ENCODE results near the gene DMRT2. TPM values are rescaled to one million over a fixed set of nuclear protein-coding genes. Genes with fewer than 3 reads are reported as not detected.

Gene DMRT2
- total and polyA plus RNA-seq, 4 donors = 1.7 to 3.9 (median 2.6) TPM

GRCh38 chr9:1014640-1015039 lies 35.5 kb upstream of the DMRT2 start:
- no CpG with 5 or more reads among the region's 2 CpGs for WGBS (ENCODE audit: insufficient coverage)
- no peak overlapping the region for H3K4me3 ChIP-seq (ENCODE audit: low read depth, low read length)
- no peaks in the 10 kb centered on the region for H3K36me3 ChIP-seq (ENCODE audit: control insufficient read depth, insufficient read depth, low read length)
- DNase-seq (ENCODE audit: low read depth in 4 of 6, low spot score in 6 of 6) = no peak
- no peaks in the 10 kb centered on the region for H3K9me3 ChIP-seq (ENCODE audit: control insufficient read depth, insufficient read depth, low read length)
- no peaks in the 10 kb centered on the region for H3K4me1 ChIP-seq (ENCODE audit: control insufficient read depth, insufficient read depth, low read length)
- no peaks in the 10 kb centered on the region for H3K27me3 ChIP-seq (ENCODE audit: control insufficient read depth, insufficient read depth, low read length)
- no peak overlapping the region for H3K27ac ChIP-seq (ENCODE audit: low read depth, low read length)

DNA sequence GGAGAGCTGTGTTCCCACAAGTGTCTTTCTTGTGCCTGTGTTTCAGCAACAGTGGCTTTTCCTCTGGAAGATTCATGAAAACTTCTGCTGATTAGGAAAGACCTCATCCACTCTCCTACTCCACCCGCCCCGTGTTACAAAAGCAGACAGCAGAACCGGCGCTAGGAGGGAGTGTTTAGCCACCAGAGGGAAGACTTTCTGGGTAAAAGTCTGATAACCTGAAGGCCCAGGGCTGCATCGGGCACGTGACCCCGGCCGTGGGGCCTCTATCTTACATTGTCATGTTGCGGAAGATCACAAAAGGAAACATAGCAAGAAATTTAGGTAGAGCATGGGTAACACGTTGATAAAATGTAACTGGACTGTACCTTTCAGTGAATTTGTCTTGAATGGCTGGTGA lies 32.0 kb upstream of the DMRT2 start:
- DNase-seq (ENCODE audit: low read depth in 4 of 6, low spot score in 6 of 6) = peak in 1 of 6 donors; percentile 5
- H3K36me3 ChIP-seq (ENCODE audit: control insufficient read depth, insufficient read depth, low read length) = no peaks in the 10 kb centered on the region
- H3K4me1 ChIP-seq (ENCODE audit: control insufficient read depth, insufficient read depth, low read length) = no peaks in the 10 kb centered on the region
- H3K4me3 ChIP-seq (ENCODE audit: low read depth, low read length) = no peak overlapping the region
- 33% methylated on average over 7 of the region's 10 CpGs for WGBS (ENCODE audit: insufficient coverage)
- no peaks in the 10 kb centered on the region for H3K27me3 ChIP-seq (ENCODE audit: control insufficient read depth, insufficient read depth, low read length)
- no peak overlapping the region for H3K27ac ChIP-seq (ENCODE audit: low read depth, low read length)
- H3K9me3 ChIP-seq (ENCODE audit: control insufficient read depth, insufficient read depth, low read length) = peaks cover 8% of the 10 kb centered on the region

DNA sequence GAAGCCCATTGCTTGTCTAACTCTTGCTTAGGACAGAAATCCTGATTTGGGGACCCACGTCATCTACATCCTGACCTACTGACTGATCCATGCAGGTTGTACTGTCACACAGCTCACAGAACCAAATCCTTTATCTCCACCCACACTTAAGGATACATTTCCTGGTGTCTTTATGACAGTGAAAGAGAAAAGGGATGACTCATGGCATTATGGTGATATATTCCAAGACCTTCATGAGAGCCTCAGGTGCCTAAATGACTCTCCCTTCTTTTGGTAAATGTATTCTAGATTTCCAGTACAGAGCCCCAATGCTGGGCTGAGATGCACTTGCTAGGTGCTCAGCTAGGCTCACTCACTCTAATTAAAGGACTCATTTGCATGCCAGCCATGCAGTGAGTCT lies 26.0 kb upstream of the DMRT2 start:
- Histone ChIP-seq H3K27me3 (ENCODE audit: control insufficient read depth, insufficient read depth, low read length) (peaks cover 2% of the 10 kb centered on the region), H3K36me3 (ENCODE audit: control insufficient read depth, insufficient read depth, low read length) (no peaks in the 10 kb centered on the region)
- no CpG with 5 or more reads among the region's 1 CpG for WGBS (ENCODE audit: insufficient coverage)

DNA sequence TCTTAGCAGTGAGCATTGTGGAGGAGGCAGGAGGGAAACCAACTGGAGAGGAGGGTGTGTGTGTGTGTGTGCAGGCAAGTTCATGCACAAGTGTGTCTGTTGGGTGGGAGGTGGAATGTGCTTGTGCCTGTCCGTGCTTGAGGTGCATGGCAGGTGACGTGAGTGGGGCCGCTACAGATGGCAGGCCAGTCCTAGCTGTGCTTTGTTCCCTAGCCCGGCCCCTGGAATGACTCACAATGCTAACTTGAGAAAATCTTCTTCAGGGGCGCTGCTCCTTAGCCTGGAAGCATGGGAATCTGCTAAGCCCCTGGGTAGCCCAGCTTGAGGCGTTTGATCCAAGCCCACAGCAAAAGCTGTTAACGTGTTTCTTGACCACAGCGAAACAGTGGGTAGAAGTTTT lies 25.0 kb upstream of the DMRT2 start:
- WGBS (ENCODE audit: insufficient coverage) = 53% methylated on average over 8 of the region's 8 CpGs
- DNase-seq (ENCODE audit: low read depth in 4 of 6, low spot score in 6 of 6) = no peak
- Histone ChIP-seq H3K27me3 (ENCODE audit: control insufficient read depth, insufficient read depth, low read length) (peaks cover 2% of the 10 kb centered on the region), H3K4me1 (ENCODE audit: control insufficient read depth, insufficient read depth, low read length) (no peaks in the 10 kb centered on the region), H3K9me3 (ENCODE audit: control insufficient read depth, insufficient read depth, low read length) (peaks cover 8% of the 10 kb centered on the region), H3K27ac (ENCODE audit: low read depth, low read length) (no peak overlapping the region), H3K36me3 (ENCODE audit: control insufficient read depth, insufficient read depth, low read length) (no peaks in the 10 kb centered on the region), H3K4me3 (ENCODE audit: low read depth, low read length) (no peak overlapping the region)

More for the DNA sequence above, 26.0 kb upstream of the DMRT2 start:
- no peak for DNase-seq (ENCODE audit: low read depth in 4 of 6, low spot score in 6 of 6)
- no peaks in the 10 kb centered on the region for H3K4me1 ChIP-seq (ENCODE audit: control insufficient read depth, insufficient read depth, low read length)
- H3K9me3 ChIP-seq (ENCODE audit: control insufficient read depth, insufficient read depth, low read length) = peaks cover 8% of the 10 kb centered on the region
- no peak overlapping the region for H3K4me3 ChIP-seq (ENCODE audit: low read depth, low read length)
- H3K27ac ChIP-seq (ENCODE audit: low read depth, low read length) = no peak overlapping the region

GRCh38 chr9:1026219-1026618 lies 23.9 kb upstream of the DMRT2 start:
- Histone ChIP-seq H3K36me3 (ENCODE audit: control insufficient read depth, insufficient read depth, low read length) (no peaks in the 10 kb centered on the region), H3K4me3 (ENCODE audit: low read depth, low read length) (no peak overlapping the region), H3K27me3 (ENCODE audit: control insufficient read depth, insufficient read depth, low read length) (peaks cover 2% of the 10 kb centered on the region), H3K9me3 (ENCODE audit: control insufficient read depth, insufficient read depth, low read length) (peaks cover 8% of the 10 kb centered on the region), H3K27ac (ENCODE audit: low read depth, low read length) (no peak overlapping the region), H3K4me1 (ENCODE audit: control insufficient read depth, insufficient read depth, low read length) (no peaks in the 10 kb centered on the region)
- DNase-seq (ENCODE audit: low read depth in 4 of 6, low spot score in 6 of 6) = no peak

- Histone ChIP-seq H3K27ac (ENCODE audit: low read depth, low read length) (no peak overlapping the region), H3K27me3 (ENCODE audit: control insufficient read depth, insufficient read depth, low read length) (peaks cover 8% of the 10 kb centered on the region)
- WGBS (ENCODE audit: insufficient coverage) = 56% methylated on average over 3 of the region's 8 CpGs
Measured at GRCh38 chr9:1028501-1029190, 21.5 kb upstream of the DMRT2 start.

DNA sequence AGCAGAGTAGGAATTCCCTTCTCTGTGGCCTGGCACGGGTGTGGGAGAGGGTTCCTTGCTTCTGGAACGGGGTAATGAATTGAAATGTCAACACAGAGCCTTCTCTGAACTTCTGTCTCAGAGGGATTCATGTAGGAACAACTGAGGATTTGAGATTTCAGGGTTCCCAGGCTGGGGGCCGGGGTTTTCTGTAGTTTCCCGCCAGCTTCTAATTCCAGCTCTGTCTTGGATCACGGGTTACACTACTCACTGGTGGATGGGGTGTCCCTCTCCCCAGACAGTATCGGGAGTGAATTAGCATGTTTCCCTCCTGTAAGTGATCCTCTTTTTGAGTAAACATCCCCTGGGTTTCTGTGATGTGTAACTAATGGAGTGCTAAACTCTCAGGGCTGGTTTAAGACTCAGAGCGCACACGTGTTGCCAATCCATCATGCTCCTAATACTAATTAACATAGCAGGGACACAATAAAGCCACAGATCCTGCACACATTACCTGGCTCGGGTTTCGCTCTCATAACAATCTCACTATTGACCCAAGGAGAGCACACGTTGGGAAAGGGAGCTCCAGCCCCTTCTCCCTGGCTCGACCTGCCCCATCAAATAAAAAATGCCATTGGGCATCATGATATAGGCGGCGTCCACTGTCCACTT lies 18.1 kb upstream of the DMRT2 start:
- Histone ChIP-seq H3K4me3 (ENCODE audit: low read depth, low read length) (no peak overlapping the region), H3K27me3 (ENCODE audit: control insufficient read depth, insufficient read depth, low read length) (peaks cover 10% of the 10 kb centered on the region), H3K27ac (ENCODE audit: low read depth, low read length) (no peak overlapping the region), H3K9me3 (ENCODE audit: control insufficient read depth, insufficient read depth, low read length) (no peaks in the 10 kb centered on the region), H3K36me3 (ENCODE audit: control insufficient read depth, insufficient read depth, low read length) (no peaks in the 10 kb centered on the region), H3K4me1 (ENCODE audit: control insufficient read depth, insufficient read depth, low read length) (no peaks in the 10 kb centered on the region)
- DNase-seq (ENCODE audit: low read depth in 4 of 6, low spot score in 6 of 6) = no peak
- WGBS (ENCODE audit: insufficient coverage) = 73% methylated on average over 7 of the region's 14 CpGs

More at GRCh38 chr9:1028501-1029190, 21.5 kb upstream of the DMRT2 start:
- Histone ChIP-seq H3K36me3 (ENCODE audit: control insufficient read depth, insufficient read depth, low read length) (no peaks in the 10 kb centered on the region), H3K4me1 (ENCODE audit: control insufficient read depth, insufficient read depth, low read length) (no peaks in the 10 kb centered on the region), H3K4me3 (ENCODE audit: low read depth, low read length) (no peak overlapping the region), H3K9me3 (ENCODE audit: control insufficient read depth, insufficient read depth, low read length) (no peaks in the 10 kb centered on the region)
- no peak for DNase-seq (ENCODE audit: low read depth in 4 of 6, low spot score in 6 of 6)

DNA sequence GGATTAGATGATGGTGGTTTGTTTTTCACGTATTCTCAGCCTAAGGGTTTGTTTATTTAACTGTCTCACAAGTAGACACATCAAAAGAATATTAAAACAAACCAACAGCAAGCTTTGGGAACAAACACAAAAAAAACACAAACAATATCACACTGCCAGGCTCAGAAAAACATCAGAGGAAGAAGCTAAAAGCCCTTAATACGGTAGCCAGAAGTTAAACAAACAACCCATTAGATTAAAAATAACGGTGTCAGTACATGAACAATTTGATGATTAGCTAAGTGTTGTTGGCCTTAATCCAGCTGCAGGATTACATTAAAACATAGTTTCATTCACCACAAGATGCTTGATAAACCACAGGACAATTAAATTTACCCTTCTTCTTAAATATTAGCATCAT lies 15.9 kb upstream of the DMRT2 start:
- DNase-seq (ENCODE audit: low read depth in 4 of 6, low spot score in 6 of 6) = no peak
- Histone ChIP-seq H3K27ac (ENCODE audit: low read depth, low read length) (no peak overlapping the region), H3K9me3 (ENCODE audit: control insufficient read depth, insufficient read depth, low read length) (no peaks in the 10 kb centered on the region), H3K4me1 (ENCODE audit: control insufficient read depth, insufficient read depth, low read length) (no peaks in the 10 kb centered on the region), H3K36me3 (ENCODE audit: control insufficient read depth, insufficient read depth, low read length) (no peaks in the 10 kb centered on the region), H3K27me3 (ENCODE audit: control insufficient read depth, insufficient read depth, low read length) (peaks cover 18% of the 10 kb centered on the region), H3K4me3 (ENCODE audit: low read depth, low read length) (no peak overlapping the region)
- no CpG with 5 or more reads among the region's 3 CpGs for WGBS (ENCODE audit: insufficient coverage)

- Histone ChIP-seq H3K27ac (ENCODE audit: low read depth, low read length) (no peak overlapping the region), H3K9me3 (ENCODE audit: control insufficient read depth, insufficient read depth, low read length) (no peaks in the 10 kb centered on the region), H3K4me1 (ENCODE audit: control insufficient read depth, insufficient read depth, low read length) (peaks cover 12% of the 10 kb centered on the region), H3K4me3 (ENCODE audit: low read depth, low read length) (no peak overlapping the region), H3K36me3 (ENCODE audit: control insufficient read depth, insufficient read depth, low read length) (no peaks in the 10 kb centered on the region), H3K27me3 (ENCODE audit: control insufficient read depth, insufficient read depth, low read length) (peaks cover 65% of the 10 kb centered on the region)
- WGBS (ENCODE audit: insufficient coverage) = 71% methylated on average over 2 of the region's 4 CpGs
- peak in 1 of 6 donors; percentile 66 for DNase-seq (ENCODE audit: low read depth in 4 of 6, low spot score in 6 of 6)
Measured at GRCh38 chr9:1039589-1039988, 10.6 kb upstream of the DMRT2 start.

- Histone ChIP-seq H3K27ac (ENCODE audit: low read depth, low read length) (no peak overlapping the region), H3K27me3 (ENCODE audit: control insufficient read depth, insufficient read depth, low read length) (peaks cover 86% of the 10 kb centered on the region), H3K9me3 (ENCODE audit: control insufficient read depth, insufficient read depth, low read length) (no peaks in the 10 kb centered on the region), H3K4me1 (ENCODE audit: control insufficient read depth, insufficient read depth, low read length) (peaks cover 39% of the 10 kb centered on the region), H3K4me3 (ENCODE audit: low read depth, low read length) (no peak overlapping the region), H3K36me3 (ENCODE audit: control insufficient read depth, insufficient read depth, low read length) (no peaks in the 10 kb centered on the region)
- peak in 2 of 6 donors; percentile 61 to 73 for DNase-seq (ENCODE audit: low read depth in 4 of 6, low spot score in 6 of 6)
- WGBS (ENCODE audit: insufficient coverage) = under 1% methylated on average over 45 of the region's 45 CpGs
Measured at GRCh38 chr9:1042466-1042865, 7.7 kb upstream of the DMRT2 start.
